Naive thymus-derived CD4-positive, alpha-beta T cell (primary cell): ENCODE results near the gene HOTAIR. TPM values are rescaled to one million over a fixed set of nuclear protein-coding genes. Genes with fewer than 3 reads are reported as not detected.

Experiments used
- ATAC-seq: fragments of 150-1000 bp; cut with Tn5 transposase; 2 replicates; pipeline ENCODE4 v1.10.0; 2021; ENCODE audit warnings: mild to moderate bottlenecking, moderate library complexity
- CTCF ChIA-PET: fragments of 350-600 bp; sonication (Branson Sonifier 250); formaldehyde crosslinking; loops from one replicate; lab custom pipeline; 2021; ENCODE audit warnings: antibody characterized with exemption; lab: Charles Lee
- POLR2A ChIA-PET: fragments of 350-600 bp; sonication (Branson Sonifier 250); formaldehyde crosslinking; loops from one replicate; lab custom pipeline; 2021; ENCODE audit warnings: antibody characterized with exemption, inconsistent platforms; lab: Charles Lee
- DNase-seq, 9 donors: peaks; one replicate each; pipeline versions ENCODE4 v3.0.0 to v3.0.0-alpha.2; 2020 to 2022; ENCODE audit warnings: mixed read lengths in 1 of 9
- H3K27ac ChIP-seq: one replicate; pipeline ENCODE4 v1.7.0; 2013; ENCODE audit warnings: mild to moderate bottlenecking, low read depth, low read length, moderate library complexity
- H3K27me3 ChIP-seq, 2 donors: one replicate each; pipeline ENCODE4 v1.7.0; 2013; ENCODE audit warnings: low read length in 2 of 2, mild to moderate bottlenecking in 2 of 2, moderate library complexity in 2 of 2; ENCODE audit not compliant: control insufficient read depth in 2 of 2, insufficient read depth in 2 of 2
- H3K36me3 ChIP-seq, 3 experiments: 1 replicate in 2 of 3; 2 replicates in 1 of 3; pipeline ENCODE4 v1.7.0; 2013; ENCODE audit warnings: low read length in 3 of 3, mild to moderate bottlenecking in 3 of 3, moderate library complexity in 1 of 3; ENCODE audit not compliant: insufficient read depth in 3 of 3, control insufficient read depth in 2 of 3
- H3K4me1 ChIP-seq, 2 donors: one replicate each; pipeline ENCODE4 v1.7.0; 2013; ENCODE audit warnings: low read length in 2 of 2, mild to moderate bottlenecking in 2 of 2, moderate library complexity in 1 of 2; ENCODE audit not compliant: control insufficient read depth in 2 of 2, insufficient read depth in 2 of 2
- H3K4me3 ChIP-seq: 2 replicates; pipeline ENCODE4 v1.7.0; 2013; ENCODE audit warnings: mild to moderate bottlenecking, low read length
- H3K9me3 ChIP-seq, 3 experiments: 1 replicate in 2 of 3; 2 replicates in 1 of 3; pipeline ENCODE4 v1.7.0; 2013; ENCODE audit warnings: low read length in 3 of 3; ENCODE audit not compliant: control insufficient read depth in 2 of 3
- H3K27ac Mint-ChIP-seq, 9 donors: one replicate each; pipeline ENCODE4 v1.8.0; 2020 to 2022; ENCODE audit warnings: mixed read lengths in 9 of 9, mild to moderate bottlenecking in 8 of 9, moderate library complexity in 5 of 9, inconsistent platforms in 2 of 9
- H3K27me3 Mint-ChIP-seq, 5 donors: one replicate each; pipeline ENCODE4 v1.8.0; 2021 to 2022; ENCODE audit warnings: mixed read lengths in 5 of 5, mild to moderate bottlenecking in 1 of 5
- H3K36me3 Mint-ChIP-seq, 5 donors: one replicate each; pipeline ENCODE4 v1.8.0; 2020 to 2022; ENCODE audit warnings: mixed read lengths in 5 of 5, mild to moderate bottlenecking in 3 of 5, inconsistent platforms in 1 of 5
- H3K4me1 Mint-ChIP-seq, 7 donors: one replicate each; pipeline ENCODE4 v1.8.0; 2020 to 2022; ENCODE audit warnings: mixed read lengths in 7 of 7, mild to moderate bottlenecking in 3 of 7, inconsistent platforms in 1 of 7
- H3K4me3 Mint-ChIP-seq, 10 donors: one replicate each; pipeline ENCODE4 v1.8.0; 2020 to 2022; ENCODE audit warnings: mild to moderate bottlenecking in 10 of 10, mixed read lengths in 10 of 10, moderate library complexity in 6 of 10, inconsistent platforms in 2 of 10
- H3K9me3 Mint-ChIP-seq, 11 donors: one replicate each; pipeline ENCODE4 v1.8.0; 2020 to 2022; ENCODE audit warnings: mixed read lengths in 11 of 11, mild to moderate bottlenecking in 4 of 11, inconsistent platforms in 1 of 11, moderate library complexity in 1 of 11
- intact Hi-C, 2 donors: fragments of 100-400 bp; cut with micrococcal nuclease; formaldehyde crosslinking; loops; one replicate each; pipeline ENCODE4 v1.15.1; 2023
- polyA plus RNA-seq, 2 donors: library from polyadenylated mRNA; unstranded; fragments of 300-500 nt; fragmentation: Illumina TruSeq; gene quantifications; one replicate each; pipeline ENCODE4 v1.2.3, GENCODE V29; 2021
- total RNA-seq, 6 experiments: library from RNA in 5 of 6; stranded (reverse) in 5 of 6; gene quantifications; 1 replicate in 5 of 6; 2 replicates in 1 of 6; pipeline ENCODE4 v1.2.3 and lab custom pipeline; 2021 to 2026

Gene HOTAIR
- total and polyA plus RNA-seq, 7 experiments from 2014 or later, result not detected

DNA sequence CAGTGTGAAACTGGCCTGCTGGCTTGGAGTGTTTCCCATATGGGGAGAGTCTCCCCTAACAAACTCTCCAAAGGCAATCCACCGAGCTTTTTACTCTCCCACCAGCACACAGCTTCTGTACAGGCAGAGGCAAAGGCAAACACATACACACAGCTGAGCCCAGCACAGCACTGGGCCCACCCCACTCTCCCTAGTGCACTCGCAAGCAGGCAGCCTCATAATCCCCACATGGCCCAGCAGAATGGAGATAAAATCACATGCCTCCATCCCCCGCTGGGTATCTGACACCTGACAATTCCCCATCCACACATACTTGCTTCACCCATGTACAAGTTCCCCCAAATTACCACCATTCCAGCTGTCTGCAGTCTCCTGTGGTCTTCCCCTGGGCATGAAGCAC, 16.6 kb downstream of the HOTAIR start:
- Mint-ChIP-seq H3K9me3 (peaks cover 0 to 31% (median 5%) of the 10 kb centered on the region in 11 donors), H3K27ac (no peak overlapping the region), H3K27me3 (peaks cover 77 to 88% (median 87%) of the 10 kb centered on the region in 5 donors), H3K4me1 (peaks cover 9 to 46% (median 25%) of the 10 kb centered on the region in 7 donors), H3K36me3 (peaks cover 0 to 4% (median 0%) of the 10 kb centered on the region in 5 donors), H3K4me3 (peak overlapping the region in 1 of 10 donors; percentile 19)
- DNase-seq (no peak), ATAC-seq (no peak)
- Histone ChIP-seq H3K9me3 (no peaks in the 10 kb centered on the region), H3K4me3 (no peak overlapping the region), H3K27ac (no peak overlapping the region), H3K36me3 (no peaks in the 10 kb centered on the region), H3K27me3 (peaks cover 44 to 70% of the 10 kb centered on the region in 2 donors), H3K4me1 (peaks cover 4 to 6% of the 10 kb centered on the region in 2 donors)
- ChIA-PET CTCF (no interaction called here), POLR2A (interaction anchor here (1.2 kb wide), 1 partner anchor 11 kb away, joined by 3 read pairs; no protein-coding TSS in a partner anchor)
- intact Hi-C loops, result loop anchor here in 1 of 2 donors (5.0 kb wide), 1 partner anchor 94 kb away; the partner anchor contains the start of gene HOXC4

- Histone ChIP-seq H3K36me3 (no peaks in the 10 kb centered on the region), H3K27ac (no peak overlapping the region), H3K4me1 (peaks cover 4 to 6% of the 10 kb centered on the region in 2 donors), H3K4me3 (no peak overlapping the region), H3K27me3 (peaks cover 44 to 72% of the 10 kb centered on the region in 2 donors), H3K9me3 (no peaks in the 10 kb centered on the region)
- intact Hi-C loops, result loop anchor here in 1 of 2 donors (5.0 kb wide), 1 partner anchor 95 kb away; the partner anchor contains the start of gene HOXC4
- CTCF ChIA-PET, result no interaction called here
- H3K27me3 Mint-ChIP-seq, result peaks cover 76 to 89% (median 86%) of the 10 kb centered on the region in 5 donors
- H3K4me1 Mint-ChIP-seq, result peaks cover 9 to 54% (median 31%) of the 10 kb centered on the region in 7 donors
- DNase-seq (no peak), ATAC-seq (no peak)
- POLR2A ChIA-PET, result no interaction called here
- H3K36me3 Mint-ChIP-seq, result peaks cover 0 to 4% (median 0%) of the 10 kb centered on the region in 5 donors
- peak overlapping the region in 1 of 9 donors; percentile 67 for H3K27ac Mint-ChIP-seq
- H3K4me3 Mint-ChIP-seq, result peak overlapping the region in 4 of 10 donors; percentile 17 to 40 (median 31)
- H3K9me3 Mint-ChIP-seq, result peaks cover 0 to 35% (median 6%) of the 10 kb centered on the region in 11 donors
These were observed 17.7 kb downstream of the HOTAIR start for GRCh38 chr12:53956914-53957536.

- peaks cover 47 to 72% of the 10 kb centered on the region in 2 donors for H3K27me3 ChIP-seq
- H3K36me3 ChIP-seq, result no peaks in the 10 kb centered on the region
- peaks cover 0 to 35% (median 6%) of the 10 kb centered on the region in 11 donors for H3K9me3 Mint-ChIP-seq
- no peak overlapping the region for H3K4me3 ChIP-seq
- CTCF ChIA-PET, result no interaction called here
- peak overlapping the region in 4 of 9 donors; percentile 14 to 74 (median 56) for H3K27ac Mint-ChIP-seq
- H3K4me1 Mint-ChIP-seq, result peaks cover 9 to 57% (median 31%) of the 10 kb centered on the region in 7 donors
- peaks cover 0 to 4% (median 0%) of the 10 kb centered on the region in 5 donors for H3K36me3 Mint-ChIP-seq
- no peak overlapping the region for H3K27ac ChIP-seq
- no peaks in the 10 kb centered on the region for H3K9me3 ChIP-seq
- ATAC-seq, result no peak
- peaks cover 4 to 10% of the 10 kb centered on the region in 2 donors for H3K4me1 ChIP-seq
- POLR2A ChIA-PET, result no interaction called here
- peak overlapping the region in 9 of 10 donors; percentile 4 to 51 (median 33) for H3K4me3 Mint-ChIP-seq
- peaks cover 76 to 89% (median 88%) of the 10 kb centered on the region in 5 donors for H3K27me3 Mint-ChIP-seq
- intact Hi-C loops, result loop anchor here in 1 of 2 donors (5.0 kb wide), 1 partner anchor 96 kb away; the partner anchor contains the start of gene HOXC4
- no peak for DNase-seq
These were observed 18.4 kb downstream of the HOTAIR start for GRCh38 chr12:53956251-53956887.

DNA sequence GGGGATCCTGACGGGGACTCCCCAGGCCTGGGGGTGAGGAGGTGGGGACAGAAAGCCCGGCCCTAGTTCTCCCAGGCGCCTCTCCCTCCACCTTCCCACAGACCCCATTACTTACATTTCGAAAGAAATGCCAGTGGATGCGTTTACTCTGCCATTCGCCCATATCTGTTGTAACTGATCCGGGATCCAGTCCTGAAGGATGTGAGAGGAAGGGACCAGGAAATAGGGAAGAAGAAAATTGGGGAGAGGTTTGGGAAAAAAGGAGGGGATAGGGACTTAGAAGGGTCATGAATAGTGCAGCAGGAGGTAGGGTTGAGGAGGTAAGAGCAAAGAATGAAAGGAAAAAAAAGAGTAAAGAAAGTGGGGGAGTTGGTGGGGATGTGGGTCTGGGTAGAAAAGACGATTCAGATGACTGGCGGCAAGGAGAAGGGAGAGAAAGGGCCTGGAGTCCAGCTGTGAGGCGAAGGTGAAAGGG, 18.9 kb downstream of the HOTAIR start:
- peaks cover 0 to 35% (median 6%) of the 10 kb centered on the region in 11 donors for H3K9me3 Mint-ChIP-seq
- no peak for DNase-seq
- H3K9me3 ChIP-seq, result no peaks in the 10 kb centered on the region
- H3K4me3 ChIP-seq, result no peak overlapping the region
- H3K36me3 ChIP-seq, result no peaks in the 10 kb centered on the region
- peaks cover 4 to 15% of the 10 kb centered on the region in 2 donors for H3K4me1 ChIP-seq
- peaks cover 80 to 93% (median 90%) of the 10 kb centered on the region in 5 donors for H3K27me3 Mint-ChIP-seq
- intact Hi-C loops, result loop anchor here in 1 of 2 donors (5.0 kb wide), 1 partner anchor 96 kb away; the partner anchor contains the start of gene HOXC4
- H3K27me3 ChIP-seq, result peaks cover 48 to 75% of the 10 kb centered on the region in 2 donors
- ATAC-seq, result no peak
- peak overlapping the region in 4 of 9 donors; percentile 14 to 74 (median 32) for H3K27ac Mint-ChIP-seq
- H3K4me1 Mint-ChIP-seq, result peaks cover 9 to 60% (median 31%) of the 10 kb centered on the region in 7 donors
- ChIA-PET POLR2A (no interaction called here), CTCF (no interaction called here)
- H3K27ac ChIP-seq, result no peak overlapping the region
- peak overlapping the region in 9 of 10 donors; percentile 4 to 51 (median 23) for H3K4me3 Mint-ChIP-seq
- peaks cover 0 to 4% (median 0%) of the 10 kb centered on the region in 5 donors for H3K36me3 Mint-ChIP-seq

DNA sequence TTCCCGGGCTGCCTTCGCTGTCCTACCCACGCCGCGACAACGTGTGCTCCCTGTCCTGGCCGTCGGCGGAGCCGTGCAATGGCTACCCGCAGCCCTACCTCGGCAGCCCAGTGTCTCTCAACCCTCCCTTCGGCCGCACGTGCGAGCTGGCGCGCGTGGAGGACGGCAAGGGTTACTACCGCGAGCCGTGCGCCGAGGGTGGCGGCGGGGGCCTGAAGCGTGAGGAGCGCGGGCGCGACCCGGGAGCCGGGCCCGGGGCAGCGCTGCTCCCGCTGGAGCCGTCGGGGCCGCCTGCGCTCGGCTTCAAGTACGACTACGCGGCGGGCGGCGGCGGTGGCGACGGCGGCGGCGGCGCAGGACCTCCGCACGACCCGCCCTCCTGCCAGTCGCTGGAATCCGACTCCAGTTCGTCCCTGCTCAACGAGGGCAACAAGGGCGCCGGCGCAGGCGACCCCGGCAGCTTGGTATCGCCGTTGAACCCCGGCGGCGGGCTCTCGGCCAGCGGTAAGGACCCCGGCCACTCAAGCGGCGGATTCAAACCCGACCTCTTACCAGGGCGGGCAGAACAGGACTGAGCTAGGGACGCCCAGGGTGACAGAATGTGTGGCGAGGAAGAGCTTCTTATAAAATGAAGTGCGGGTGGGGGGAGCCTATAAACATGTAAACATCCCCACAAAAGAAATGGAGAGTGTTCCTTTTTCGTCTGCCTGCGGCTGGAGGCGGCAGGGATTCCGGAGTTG, 19.5 kb downstream of the HOTAIR start:
- Mint-ChIP-seq H3K27ac (peak overlapping the region in 2 of 9 donors; percentile 44 to 74), H3K9me3 (peaks cover 0 to 31% (median 5%) of the 10 kb centered on the region in 11 donors), H3K4me3 (peak overlapping the region in 3 of 10 donors; percentile 24 to 55 (median 29)), H3K27me3 (peaks cover 81 to 94% (median 90%) of the 10 kb centered on the region in 5 donors), H3K36me3 (peaks cover 0 to 4% (median 0%) of the 10 kb centered on the region in 5 donors), H3K4me1 (peaks cover 9 to 60% (median 27%) of the 10 kb centered on the region in 7 donors)
- Histone ChIP-seq H3K27me3 (peaks cover 45 to 78% of the 10 kb centered on the region in 2 donors), H3K36me3 (no peaks in the 10 kb centered on the region), H3K27ac (no peak overlapping the region), H3K4me1 (peaks cover 4 to 15% of the 10 kb centered on the region in 2 donors), H3K9me3 (no peaks in the 10 kb centered on the region), H3K4me3 (no peak overlapping the region)
- CTCF ChIA-PET, result no interaction called here
- intact Hi-C loops, result loop anchor here in 1 of 2 donors (5.0 kb wide), 1 partner anchor 97 kb away; the partner anchor contains the start of gene HOXC4
- DNase-seq (no peak), ATAC-seq (no peak)
- POLR2A ChIA-PET, result no interaction called here
